Stimulated activated CD4-positive, alpha-beta T cell treated with anti-CD3 and anti-CD28 coated beads, Interleukin-2, amount 100 ng/mL, for 4 hours (primary cell): ENCODE measurements around the gene GPC5.
"Not testable (repeated sequence)": the region's sequence is repeated elsewhere in the genome, so short reads cannot be mapped to it uniquely, and the experiment has no call there.

Experiments used
- DNase-seq: peaks from one replicate; pipeline ENCODE4 v3.0.0-alpha.2; 2020; ENCODE audit warnings: low read depth

Gene GPC5

GRCh38 chr13:91652404-91653301 is 254.2 kb downstream of the GPC5 start:
- no peak for DNase-seq

GRCh38 chr13:91655731-91656130 is 257.3 kb downstream of the GPC5 start:
- no peak for DNase-seq

- DNase-seq, result no peak
These were observed 258.9 kb downstream of the GPC5 start for GRCh38 chr13:91657283-91657682.

- no peak for DNase-seq
These were observed 261.0 kb downstream of the GPC5 start for GRCh38 chr13:91659256-91660075.

DNA sequence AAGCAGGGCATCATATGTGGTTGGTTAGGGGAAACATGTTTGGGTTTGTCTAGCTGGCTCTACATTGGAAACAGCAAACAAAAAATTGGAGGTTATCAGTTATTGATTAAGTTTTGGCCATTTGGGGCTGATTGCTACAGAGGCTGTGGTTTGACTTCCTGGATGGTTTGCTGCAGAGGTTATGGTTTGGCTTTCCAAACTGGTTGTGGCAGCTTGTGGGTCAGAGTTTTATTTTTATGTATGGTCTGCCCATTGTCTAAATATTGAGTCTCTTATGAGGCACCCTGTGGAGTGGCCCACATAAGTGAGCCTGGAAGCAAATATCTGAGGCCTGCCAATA is 261.6 kb downstream of the GPC5 start:
- no peak for DNase-seq

- no peak for DNase-seq
These were observed 263.5 kb downstream of the GPC5 start for GRCh38 chr13:91661692-91662490.

GRCh38 chr13:91664039-91664438 is 265.6 kb downstream of the GPC5 start:
- no peak for DNase-seq

- DNase-seq, result no peak
These were observed 269.1 kb downstream of the GPC5 start for GRCh38 chr13:91667486-91667885.

- DNase-seq, result no peak
These were observed 270.6 kb downstream of the GPC5 start for GRCh38 chr13:91668866-91669495.

DNA sequence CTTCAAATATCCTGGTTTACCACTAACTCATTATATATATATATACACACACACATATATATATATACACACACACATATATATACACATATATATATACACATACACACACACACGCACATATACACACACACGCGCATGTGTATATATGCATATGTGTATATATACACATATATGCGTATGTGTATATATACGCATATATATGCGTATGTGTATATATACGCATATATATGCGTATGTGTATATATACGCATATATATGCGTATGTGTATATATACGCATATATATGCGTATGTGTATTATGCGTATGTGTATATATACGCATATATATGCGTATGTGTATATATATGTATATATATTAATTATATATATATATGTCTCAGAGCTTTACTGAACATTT is 275.9 kb downstream of the GPC5 start:
- not testable (repeated sequence) for DNase-seq

- no peak for DNase-seq
These were observed 286.3 kb downstream of the GPC5 start for GRCh38 chr13:91684746-91685145.

DNA sequence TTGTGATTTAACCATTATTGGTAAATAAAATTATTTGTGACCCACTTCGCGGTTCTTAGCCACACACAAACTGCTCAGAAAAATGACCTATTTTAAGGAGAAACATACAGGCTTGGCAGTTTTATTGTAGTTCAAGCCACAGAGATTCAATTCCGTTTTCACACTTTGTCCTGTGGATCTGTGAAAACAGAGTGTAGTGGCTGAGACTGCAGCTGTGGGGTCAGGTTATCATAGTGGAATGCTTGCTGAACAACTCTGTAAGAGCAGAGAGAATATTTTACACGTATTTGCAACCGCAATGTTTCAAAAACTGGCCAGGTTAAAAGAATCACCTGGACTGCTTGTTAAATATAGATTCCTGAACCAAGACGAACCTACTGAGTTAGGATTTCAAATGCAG is 292.5 kb downstream of the GPC5 start:
- DNase-seq, result no peak

GRCh38 chr13:91693466-91693865 is 295.0 kb downstream of the GPC5 start:
- no peak for DNase-seq

GRCh38 chr13:91698308-91698707 is 299.9 kb downstream of the GPC5 start:
- no peak for DNase-seq

- DNase-seq, result no peak
These were observed 300.3 kb downstream of the GPC5 start for GRCh38 chr13:91698767-91699166.

- DNase-seq, result no peak
These were observed 301.4 kb downstream of the GPC5 start for GRCh38 chr13:91699863-91700262.

GRCh38 chr13:91701975-91702374 is 303.6 kb downstream of the GPC5 start:
- no peak for DNase-seq

- no peak for DNase-seq
These were observed 304.0 kb downstream of the GPC5 start for GRCh38 chr13:91702411-91702810.

- DNase-seq, result no peak
These were observed 306.0 kb downstream of the GPC5 start for GRCh38 chr13:91704398-91704797.

GRCh38 chr13:91708558-91708957 is 310.1 kb downstream of the GPC5 start:
- no peak for DNase-seq

- DNase-seq, result no peak
These were observed 310.8 kb downstream of the GPC5 start for GRCh38 chr13:91709180-91709579.

DNA sequence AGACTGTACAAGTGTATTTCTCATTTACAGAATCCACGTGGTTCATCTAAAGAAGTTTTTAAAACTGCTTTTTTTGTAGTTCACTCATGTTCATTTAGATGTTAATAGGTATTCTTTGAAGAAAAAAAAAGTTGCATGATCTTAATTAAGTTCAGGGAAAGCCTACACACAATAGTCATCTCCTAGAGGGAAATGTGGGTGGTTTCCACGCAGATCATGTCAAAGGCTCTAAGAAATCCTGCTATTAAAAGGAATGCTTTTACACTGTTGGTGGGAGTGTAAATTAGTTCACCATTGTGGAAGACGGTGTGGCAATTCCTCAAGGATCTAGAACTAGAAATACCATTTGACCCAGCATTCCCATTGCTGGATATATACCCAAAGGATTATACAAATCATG is 312.3 kb downstream of the GPC5 start:
- no peak for DNase-seq
